ENCODE results near the gene INHBB.

DNA sequence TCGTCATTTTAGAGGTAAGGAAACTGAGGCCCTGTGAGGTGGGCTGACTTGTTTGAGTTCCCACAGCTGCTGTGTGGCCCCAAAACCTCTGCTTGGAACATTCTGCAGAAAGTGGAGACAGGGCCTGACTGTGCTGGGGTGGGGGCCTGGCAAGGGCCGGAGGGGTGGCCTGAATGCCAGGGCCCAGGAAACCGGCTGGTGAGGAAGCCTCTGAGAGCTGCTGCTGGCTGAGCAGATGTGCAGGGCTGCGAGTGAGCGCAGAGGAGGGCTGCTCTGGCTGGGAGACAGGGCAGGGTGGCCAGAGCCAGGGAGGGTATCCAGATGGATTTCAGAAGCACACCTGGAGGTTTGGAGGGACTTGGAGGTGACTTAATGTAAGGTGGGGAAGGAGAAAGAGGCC is 29.9 kb upstream of the INHBB start:
- TF ChIP-seq POLR2AphosphoS5 (IDR thresholded peaks at IDR 0.05; ENCODE audit: low read depth, low read length) (no peak), POLR2A (IDR thresholded peaks at IDR 0.05; ENCODE audit: low read depth, low read length) (no peak), TAF1 (IDR thresholded peaks at IDR 0.05; ENCODE audit: low read depth, low read length) (no peak), PAX5 (IDR thresholded peaks at IDR 0.05; ENCODE audit: insufficient read depth, low read length, severe bottlenecking) (no peak), POU2F2 (IDR thresholded peaks at IDR 0.05; ENCODE audit: low read depth, low read length) (no peak), SPI1 (IDR thresholded peaks at IDR 0.05; ENCODE audit: low read depth, low read length) (no peak)

All from GM12891 (cell line).